H1 (cell line): Measurements from ENCODE around the gene EPHA6. TPM values are rescaled to one million over a fixed set of nuclear protein-coding genes. Genes with fewer than 3 reads are reported as not detected.

Experiments
- CTCF ChIA-PET: fragments of 300-600 bp; sonication (Branson Sonifier 250); formaldehyde crosslinking; loops from one replicate; lab custom pipeline; 2021; ENCODE audit not compliant: partially characterized antibody; lab: Charles Lee
- POLR2A ChIA-PET: fragments of 300-600 bp; sonication (Branson Sonifier 250); formaldehyde crosslinking; loops from one replicate; lab custom pipeline; 2021; ENCODE audit warnings: inconsistent platforms; ENCODE audit not compliant: partially characterized antibody; lab: Charles Lee
- DNase-seq, 2 experiments: peaks; one replicate each; pipeline versions ENCODE4 v3.0.0 to v3.0.0-alpha.2; 2010 to 2022; ENCODE audit warnings: low spot score in 2 of 2, low read depth in 1 of 2, mixed read lengths in 1 of 2
- FAIRE-seq: peaks from 2 replicates; lab custom pipeline; 2011; peaks lifted over from hg19 to GRCh38; lab: Jason Lieb, UNC
- H2AFZ ChIP-seq: 2 replicates; pipeline ENCODE4 v1.8.1; 2012; ENCODE audit warnings: low read length, inconsistent platforms
- H2AK5ac ChIP-seq: 2 replicates; pipeline ENCODE4 v1.6.1; 2013; ENCODE audit warnings: low read depth, low read length
- H2BK120ac ChIP-seq: replicated peaks from 2 replicates; pipeline ENCODE3; 2013; ENCODE audit warnings: low read depth, low read length, inconsistent platforms
- H2BK12ac ChIP-seq: 2 replicates; pipeline ENCODE4 v1.6.1; 2013; ENCODE audit warnings: low read depth, low read length
- H2BK15ac ChIP-seq: 2 replicates; pipeline ENCODE4 v1.6.1; 2013; ENCODE audit warnings: low read length
- H2BK20ac ChIP-seq: 2 replicates; pipeline ENCODE4 v1.6.1; 2013; ENCODE audit warnings: low read length
- H2BK5ac ChIP-seq: 2 replicates; pipeline ENCODE4 v1.6.1; 2013; ENCODE audit warnings: low read depth, low read length
- H3K14ac ChIP-seq: 2 replicates; pipeline ENCODE4 v1.6.1; 2013; ENCODE audit warnings: inconsistent platforms; ENCODE audit not compliant: insufficient read length
- H3K18ac ChIP-seq: 2 replicates; pipeline ENCODE4 v1.6.1; 2013; ENCODE audit warnings: low read length; ENCODE audit errors: extremely low read depth
- H3K23ac ChIP-seq: 2 replicates; pipeline ENCODE4 v1.6.1; 2013; ENCODE audit warnings: inconsistent platforms; ENCODE audit not compliant: insufficient read length
- H3K23me2 ChIP-seq: 2 replicates; pipeline ENCODE4 v1.6.1; 2013; ENCODE audit warnings: low read depth, low read length
- H3K27ac ChIP-seq: 2 replicates; pipeline ENCODE4 v1.6.1; 2011; ENCODE audit warnings: low read depth, low read length, inconsistent platforms
- H3K27me3 ChIP-seq, 4 experiments: replicated peaks in 1 of 4; 1 replicate in 1 of 4; 2 replicates in 3 of 4; pipeline versions ENCODE4 v1.6.1 to v1.8.1; 2011 to 2013; ENCODE audit warnings: low read length in 3 of 4, mild to moderate bottlenecking in 3 of 4, inconsistent platforms in 2 of 4, mixed read lengths in 2 of 4, moderate library complexity in 1 of 4; ENCODE audit not compliant: control insufficient read depth in 3 of 4, insufficient read depth in 3 of 4; ENCODE audit errors: extremely low read depth in 1 of 4
- H3K36me3 ChIP-seq, 4 experiments: 2 replicates each; pipeline versions ENCODE4 v1.6.1 to v1.8.1; 2011 to 2013; ENCODE audit warnings: mild to moderate bottlenecking in 4 of 4, low read length in 3 of 4, moderate library complexity in 2 of 4, control low read depth in 1 of 4, inconsistent platforms in 1 of 4; ENCODE audit not compliant: insufficient read depth in 4 of 4, control insufficient read depth in 2 of 4
- H3K4ac ChIP-seq: replicated peaks from 2 replicates; pipeline ENCODE3; 2013; ENCODE audit warnings: low read length, low read depth, mixed read lengths, inconsistent platforms; ENCODE audit not compliant: insufficient read length
- H3K4me1 ChIP-seq, 4 experiments: replicated peaks in 1 of 4; 1 replicate in 1 of 4; 2 replicates in 3 of 4; pipeline versions ENCODE4 v1.6.1 to v1.8.1; 2011 to 2013; ENCODE audit warnings: low read length in 3 of 4, inconsistent platforms in 2 of 4, mixed read lengths in 1 of 4; ENCODE audit not compliant: insufficient read depth in 4 of 4, control insufficient read depth in 3 of 4
- H3K4me2 ChIP-seq, 2 experiments: 2 replicates each; pipeline versions ENCODE4 v1.6.1 to v1.8.1; 2011 to 2013; ENCODE audit warnings: low read depth in 2 of 2, low read length in 2 of 2, control low read depth in 1 of 2, inconsistent platforms in 1 of 2, mild to moderate bottlenecking in 1 of 2; ENCODE audit not compliant: insufficient read depth in 1 of 2
- H3K4me3 ChIP-seq, 4 experiments: fragments of 200-600, 300-600 bp in 1 of 4; sonication (generic), shearing (Covaris generic), sonication (Bioruptor Twin) in 1 of 4; 2 replicates each; pipeline versions ENCODE4 v1.5.1 to v1.8.1; 2011 to 2016; ENCODE audit warnings: low read length in 4 of 4, low read depth in 3 of 4, control low read depth in 2 of 4, inconsistent platforms in 2 of 4, mild to moderate bottlenecking in 2 of 4, mixed read lengths in 1 of 4, moderate library complexity in 1 of 4; ENCODE audit not compliant: insufficient read depth in 2 of 4; ENCODE audit errors: extremely low read depth in 1 of 4
- H3K56ac ChIP-seq: replicated peaks from 2 replicates; pipeline ENCODE3; 2013; ENCODE audit warnings: low read depth, mild to moderate bottlenecking, mixed read lengths, low read length, inconsistent platforms; ENCODE audit not compliant: insufficient read length
- H3K79me1 ChIP-seq: 2 replicates; pipeline ENCODE4 v1.6.1; 2013; ENCODE audit warnings: low read depth, low read length, control low read depth
- H3K79me2 ChIP-seq, 2 experiments: 2 replicates each; pipeline versions ENCODE4 v1.6.1 to v1.8.1; 2012 to 2013; ENCODE audit warnings: low read length in 2 of 2, mild to moderate bottlenecking in 2 of 2, inconsistent platforms in 1 of 2; ENCODE audit not compliant: insufficient read depth in 2 of 2, control insufficient read depth in 1 of 2
- H3K9ac ChIP-seq, 4 experiments: replicated peaks in 1 of 4; 1 replicate in 1 of 4; 2 replicates in 3 of 4; pipeline versions ENCODE4 v1.6.1 to v1.8.1; 2011 to 2013; ENCODE audit warnings: low read depth in 3 of 4, low read length in 3 of 4, control low read depth in 2 of 4, mild to moderate bottlenecking in 2 of 4, moderate library complexity in 2 of 4, inconsistent platforms in 1 of 4; ENCODE audit errors: extremely low read depth in 1 of 4
- H3K9me3 ChIP-seq, 2 experiments: 2 replicates each; pipeline versions ENCODE4 v1.6.1 to v1.8.1; 2012 to 2013; ENCODE audit warnings: mild to moderate bottlenecking in 2 of 2, moderate library complexity in 2 of 2, control low read depth in 1 of 2, inconsistent platforms in 1 of 2, low read depth in 1 of 2, low read length in 1 of 2, mixed read lengths in 1 of 2; ENCODE audit not compliant: insufficient read depth in 2 of 2
- H4K20me1 ChIP-seq, 2 experiments: replicated peaks in 1 of 2; 2 replicates each; pipeline versions ENCODE3 to v1.8.1; 2011 to 2013; ENCODE audit warnings: inconsistent platforms in 2 of 2, low read length in 2 of 2, mild to moderate bottlenecking in 1 of 2; ENCODE audit not compliant: insufficient read depth in 2 of 2, control insufficient read depth in 1 of 2
- H4K5ac ChIP-seq: 2 replicates; pipeline ENCODE4 v1.6.1; 2013; ENCODE audit warnings: low read length, low read depth, mixed read lengths, inconsistent platforms; ENCODE audit not compliant: insufficient read length
- H4K8ac ChIP-seq: 2 replicates; pipeline ENCODE4 v1.8.0; 2013; ENCODE audit warnings: mild to moderate bottlenecking, moderate library complexity, low read length, inconsistent platforms; ENCODE audit not compliant: insufficient read depth; ENCODE audit errors: extremely low read depth
- H4K91ac ChIP-seq: replicated peaks from 2 replicates; pipeline ENCODE3; 2013; ENCODE audit warnings: low read length, mixed read lengths, inconsistent platforms; ENCODE audit not compliant: insufficient read length
- CHD2 ChIP-seq: IDR thresholded peaks from 2 replicates; pipeline ENCODE4 v1.6.1; 2012; ENCODE audit warnings: low read length, improper control_type of control experiment
- HDAC6 ChIP-seq: IDR thresholded peaks from one replicate; pipeline ENCODE4 v1.7.1; 2012; ENCODE audit warnings: low read depth, mild to moderate bottlenecking, inconsistent platforms, low read length, moderate library complexity
- KDM1A ChIP-seq: fragments of 200-600, 300-600 bp; sonication (generic); IDR thresholded peaks from 2 replicates; pipeline ENCODE4 v1.7.1; 2016; ENCODE audit warnings: mild to moderate bottlenecking, low read length, borderline replicate concordance
- PHF8 ChIP-seq: fragments of 200-600 bp; sonication (generic); conservative IDR thresholded peaks from 2 replicates; pipeline ENCODE4 v1.7.1; 2012; ENCODE audit warnings: low read depth, mild to moderate bottlenecking, inconsistent platforms, low read length, moderate library complexity
- RBBP5 ChIP-seq: IDR thresholded peaks from 2 replicates; pipeline ENCODE4 v1.7.1; 2012; ENCODE audit warnings: low read depth, mild to moderate bottlenecking, inconsistent platforms, low read length, moderate library complexity, borderline replicate concordance
- RNF2 ChIP-seq: fragments of 200-900, 300-1000 bp; sonication (generic); IDR thresholded peaks from 2 replicates; pipeline ENCODE4 v1.7.1; 2016; ENCODE audit warnings: borderline replicate concordance, low read depth, mild to moderate bottlenecking, antibody characterized with exemption, low read length; ENCODE audit not compliant: poor library complexity, severe bottlenecking; ENCODE audit errors: missing control alignments
- SIRT6 ChIP-seq: IDR thresholded peaks from one replicate; pipeline ENCODE4 v1.7.1; 2012; ENCODE audit warnings: low read length, inconsistent platforms
- SP2 ChIP-seq: IDR thresholded peaks from 2 replicates; pipeline ENCODE4 v1.6.1; 2012; ENCODE audit warnings: mild to moderate bottlenecking, low read length, inconsistent platforms
- TEAD4 ChIP-seq: IDR thresholded peaks from 2 replicates; pipeline ENCODE4 v1.6.1; 2012; ENCODE audit warnings: low read depth, low read length, inconsistent platforms, mixed read lengths
- YY1 ChIP-seq: IDR thresholded peaks from 2 replicates; pipeline ENCODE4 v1.6.1; 2011; ENCODE audit warnings: low read depth, mild to moderate bottlenecking, low read length
- WGBS, 2 experiments: shearing (Covaris generic) in 1 of 2; methylation state at CpG; one replicate each; pipeline versions ENCODE4 v1.1.6 to v1.1.7; 2013 to 2015; ENCODE audit warnings: low lambda C conversion rate in 2 of 2, mixed read lengths in 2 of 2, inconsistent platforms in 1 of 2, low coverage in 1 of 2, missing lambda C conversion rate in 1 of 2; ENCODE audit not compliant: insufficient replicate concordance in 2 of 2, insufficient coverage in 1 of 2, insufficient read length in 1 of 2; ENCODE audit errors: extremely low coverage in 1 of 2, missing lambda C conversion rate in 1 of 2; 5-methylcytosine and 5-hydroxymethylcytosine counted together
- polyA plus RNA-seq, 7 experiments: library from polyadenylated mRNA; depleted of rRNA in 3 of 7; stranded (reverse) in 5 of 7; unstranded in 2 of 7; fragments of >200 nt in 5 of 7; fragments of 200-250 nt in 2 of 7; gene quantifications; 1 replicate in 5 of 7; 2 replicates in 1 of 7; 4 replicates in 1 of 7; pipeline versions ENCODE4 v1.2.1 to v1.2.3, GENCODE V29; 2011 to 2013; ENCODE audit warnings: missing spikeins in 2 of 7, mixed read lengths in 2 of 7
- total RNA-seq: library from RNA; stranded (reverse); fragmentation: NEBNext Ultra II Directional; extraction: Animal tissue kit (Norgen Biotek cat#: 25700); gene quantifications from 2 replicates; pipeline ENCODE4 v1.2.1, GENCODE V29; 2021
- TF ChIP-seq, protein P1 (sequence below): IDR thresholded peaks from 2 replicates; pipeline ENCODE4 v1.6.1; 2012; ENCODE audit warnings: inconsistent platforms
- TF ChIP-seq, protein P2 (sequence below): IDR thresholded peaks from 2 replicates; pipeline ENCODE4 v1.6.1; 2011; ENCODE audit warnings: low read depth, mild to moderate bottlenecking, low read length; ENCODE audit not compliant: insufficient read depth
- TF ChIP-seq, protein P3 (sequence below): IDR thresholded peaks from 2 replicates; pipeline ENCODE4 v1.6.1; 2012; ENCODE audit warnings: inconsistent platforms

EPHA6 gene
- total and polyA plus RNA-seq, 2 of the 8 experiments (the other 6 are each of a cell fraction or from before 2014, with no cell fraction given): 0.83 to 3.2 TPM

DNA sequence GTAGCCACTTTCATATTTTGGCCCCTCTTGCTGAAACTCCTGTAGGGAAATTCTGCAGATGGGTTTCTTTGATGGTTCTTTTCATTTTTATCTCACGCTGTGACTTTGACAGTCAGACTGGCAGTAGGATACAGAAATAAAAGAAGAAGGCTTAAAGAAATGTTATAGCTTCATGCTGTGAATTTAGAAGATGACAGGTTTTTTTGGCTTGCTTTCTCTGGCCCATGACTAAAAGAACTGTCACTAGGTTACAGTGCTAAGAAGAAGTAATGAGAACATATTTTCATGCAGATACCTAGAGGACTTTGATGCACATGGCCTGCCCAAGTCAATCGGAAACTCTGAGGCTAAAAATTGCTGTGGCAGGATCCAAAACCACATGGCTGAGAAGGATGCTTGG is 334.5 kb downstream of the EPHA6 start:
- no peak overlapping the region for H2BK20ac ChIP-seq
- no peaks in the 10 kb centered on the region for H3K23me2 ChIP-seq
- no peak overlapping the region for H2BK12ac ChIP-seq
- CTCF ChIA-PET: no interaction called here
- H2AK5ac ChIP-seq: no peak overlapping the region
- H4K91ac ChIP-seq: no peak overlapping the region
- H3K18ac ChIP-seq: no peak overlapping the region
- H3K27me3 ChIP-seq: no peaks in the 10 kb centered on the region
- no peak overlapping the region for H2BK5ac ChIP-seq
- no peak overlapping the region for H2AFZ ChIP-seq
- no peak overlapping the region for H2BK15ac ChIP-seq
- POLR2A ChIA-PET: no interaction called here
- DNase-seq (no peak), FAIRE-seq (no peak)
- no peak overlapping the region for H3K4ac ChIP-seq
- H3K27ac ChIP-seq: no peak overlapping the region
- no peaks in the 10 kb centered on the region for H4K20me1 ChIP-seq
- no peak overlapping the region for H3K14ac ChIP-seq
- no peak overlapping the region for H3K23ac ChIP-seq
- H4K8ac ChIP-seq: no peak overlapping the region
- peaks cover 0 to 5% of the 10 kb centered on the region in 2 experiments; a peak in 1 of 4 replicates for H3K9me3 ChIP-seq
- no peak overlapping the region for H3K56ac ChIP-seq
- 90% methylated on average over 2 of the region's 2 CpGs; no CpG with 5 or more reads in 1 of the 2 experiments for WGBS, 2 experiments
- no peaks in the 10 kb centered on the region for H3K36me3 ChIP-seq
- no peak overlapping the region for H3K4me2 ChIP-seq
- no peaks in the 10 kb centered on the region for H3K79me2 ChIP-seq
- H3K79me1 ChIP-seq: no peaks in the 10 kb centered on the region
- no peak overlapping the region for H3K9ac ChIP-seq
- H2BK120ac ChIP-seq: no peak overlapping the region
- H4K5ac ChIP-seq: no peak overlapping the region
- H3K4me3 ChIP-seq: no peak overlapping the region
- H3K4me1 ChIP-seq: no peaks in the 10 kb centered on the region
- TF ChIP-seq, protein P1, sequence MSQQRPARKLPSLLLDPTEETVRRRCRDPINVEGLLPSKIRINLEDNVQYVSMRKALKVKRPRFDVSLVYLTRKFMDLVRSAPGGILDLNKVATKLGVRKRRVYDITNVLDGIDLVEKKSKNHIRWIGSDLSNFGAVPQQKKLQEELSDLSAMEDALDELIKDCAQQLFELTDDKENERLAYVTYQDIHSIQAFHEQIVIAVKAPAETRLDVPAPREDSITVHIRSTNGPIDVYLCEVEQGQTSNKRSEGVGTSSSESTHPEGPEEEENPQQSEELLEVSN: no peak
- TF ChIP-seq CHD2: no peak
- no peak for TF ChIP-seq YY1
- TF ChIP-seq, protein P2, sequence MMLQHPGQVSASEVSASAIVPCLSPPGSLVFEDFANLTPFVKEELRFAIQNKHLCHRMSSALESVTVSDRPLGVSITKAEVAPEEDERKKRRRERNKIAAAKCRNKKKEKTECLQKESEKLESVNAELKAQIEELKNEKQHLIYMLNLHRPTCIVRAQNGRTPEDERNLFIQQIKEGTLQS: no peak
- no peak for TF ChIP-seq PHF8
- TF ChIP-seq KDM1A: no peak
- no peak for TF ChIP-seq HDAC6
- TF ChIP-seq RNF2: no peak
- no peak for TF ChIP-seq RBBP5
- TF ChIP-seq, protein P3, sequence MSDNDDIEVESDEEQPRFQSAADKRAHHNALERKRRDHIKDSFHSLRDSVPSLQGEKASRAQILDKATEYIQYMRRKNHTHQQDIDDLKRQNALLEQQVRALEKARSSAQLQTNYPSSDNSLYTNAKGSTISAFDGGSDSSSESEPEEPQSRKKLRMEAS: no peak
- no peak for TF ChIP-seq SIRT6
- TF ChIP-seq SP2: no peak
- TF ChIP-seq TEAD4: no peak
